Type B pancreatic cell (in vitro differentiated cells): ENCODE data around the gene ZNRF1. TPM values are rescaled to one million over a fixed set of nuclear protein-coding genes. Genes with fewer than 3 reads are reported as not detected.

ENCODE experiments used
- DNase-seq: peaks from one replicate; pipeline ENCODE4 v3.0.0; 2021; ENCODE audit warnings: mixed read lengths; ENCODE audit not compliant: unreplicated experiment; ENCODE audit errors: extremely low spot score
- H3K27ac Mint-ChIP-seq: 2 replicates; pipeline ENCODE4 v1.8.0; 2021; ENCODE audit warnings: mild to moderate bottlenecking, mixed read lengths
- H3K27me3 Mint-ChIP-seq: 2 replicates; pipeline ENCODE4 v1.8.0; 2021; ENCODE audit warnings: mixed read lengths
- H3K36me3 Mint-ChIP-seq: 2 replicates; pipeline ENCODE4 v1.8.0; 2021; ENCODE audit warnings: mixed read lengths
- H3K4me1 Mint-ChIP-seq: one replicate; pipeline ENCODE4 v1.8.0; 2021; ENCODE audit warnings: mixed read lengths; ENCODE audit not compliant: unreplicated experiment
- H3K4me3 Mint-ChIP-seq: 2 replicates; pipeline ENCODE4 v1.8.0; 2021; ENCODE audit warnings: mild to moderate bottlenecking, mixed read lengths
- H3K9me3 Mint-ChIP-seq: 2 replicates; pipeline ENCODE4 v1.8.0; 2021; ENCODE audit warnings: mixed read lengths
- total RNA-seq: library from RNA; stranded (reverse); gene quantifications from 2 replicates; pipeline ENCODE4 v1.2.1, GENCODE V29; 2021; ENCODE audit warnings: low replicate concordance
- TF ChIP-seq, protein P1 (sequence below): fragments of 200-600 bp; sonication (generic); conservative IDR thresholded peaks from 2 replicates; pipeline ENCODE4 v1.5.0; 2021; ENCODE audit warnings: antibody characterized with exemption, mild to moderate bottlenecking

ZNRF1 gene
- total RNA-seq, 1 donor from 2014 or later: 49.2 TPM

GRCh38 chr16:74991593-74992403, 7.0 kb upstream of the ZNRF1 start:
- Mint-ChIP-seq H3K27me3 (no peaks in the 10 kb centered on the region), H3K9me3 (no peaks in the 10 kb centered on the region), H3K4me1 (peaks cover 9% of the 10 kb centered on the region), H3K4me3 (peak overlapping the region; percentile 10), H3K27ac (peak overlapping the region; percentile 76), H3K36me3 (no peaks in the 10 kb centered on the region)
- TF ChIP-seq, protein P1, sequence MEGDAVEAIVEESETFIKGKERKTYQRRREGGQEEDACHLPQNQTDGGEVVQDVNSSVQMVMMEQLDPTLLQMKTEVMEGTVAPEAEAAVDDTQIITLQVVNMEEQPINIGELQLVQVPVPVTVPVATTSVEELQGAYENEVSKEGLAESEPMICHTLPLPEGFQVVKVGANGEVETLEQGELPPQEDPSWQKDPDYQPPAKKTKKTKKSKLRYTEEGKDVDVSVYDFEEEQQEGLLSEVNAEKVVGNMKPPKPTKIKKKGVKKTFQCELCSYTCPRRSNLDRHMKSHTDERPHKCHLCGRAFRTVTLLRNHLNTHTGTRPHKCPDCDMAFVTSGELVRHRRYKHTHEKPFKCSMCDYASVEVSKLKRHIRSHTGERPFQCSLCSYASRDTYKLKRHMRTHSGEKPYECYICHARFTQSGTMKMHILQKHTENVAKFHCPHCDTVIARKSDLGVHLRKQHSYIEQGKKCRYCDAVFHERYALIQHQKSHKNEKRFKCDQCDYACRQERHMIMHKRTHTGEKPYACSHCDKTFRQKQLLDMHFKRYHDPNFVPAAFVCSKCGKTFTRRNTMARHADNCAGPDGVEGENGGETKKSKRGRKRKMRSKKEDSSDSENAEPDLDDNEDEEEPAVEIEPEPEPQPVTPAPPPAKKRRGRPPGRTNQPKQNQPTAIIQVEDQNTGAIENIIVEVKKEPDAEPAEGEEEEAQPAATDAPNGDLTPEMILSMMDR: no peak
- DNase-seq: no peak

DNA sequence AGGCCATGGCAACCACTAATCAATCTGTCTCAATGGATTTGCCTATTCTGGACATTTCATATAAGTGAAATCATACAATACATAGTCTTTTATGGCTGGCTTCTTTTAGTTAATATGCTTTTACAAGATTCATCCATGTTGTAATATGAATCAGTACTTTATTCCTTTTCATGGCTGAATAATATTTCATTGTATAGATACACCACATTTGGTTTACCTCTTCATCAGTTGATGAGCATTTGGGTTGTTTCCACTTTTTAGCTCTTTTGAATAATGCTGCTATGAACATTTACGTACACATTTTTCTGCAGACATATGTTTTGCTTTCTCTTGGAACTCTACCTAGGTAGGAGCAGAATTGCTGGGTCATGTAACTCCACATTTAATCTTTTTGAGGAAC, 2.8 kb upstream of the ZNRF1 start:
- Mint-ChIP-seq H3K27me3 (no peaks in the 10 kb centered on the region), H3K4me3 (no peak overlapping the region), H3K36me3 (no peaks in the 10 kb centered on the region), H3K27ac (no peak overlapping the region), H3K4me1 (peaks cover 22% of the 10 kb centered on the region), H3K9me3 (no peaks in the 10 kb centered on the region)
- DNase-seq: no peak
- TF ChIP-seq, protein P1: no peak

GRCh38 chr16:74997042-74997491, 1.8 kb upstream of the ZNRF1 start:
- DNase-seq: no peak
- TF ChIP-seq, protein P1: no peak
- Mint-ChIP-seq H3K36me3 (no peaks in the 10 kb centered on the region), H3K4me3 (peak overlapping the region; percentile 23), H3K9me3 (no peaks in the 10 kb centered on the region), H3K27me3 (no peaks in the 10 kb centered on the region), H3K4me1 (peaks cover 25% of the 10 kb centered on the region), H3K27ac (peak overlapping the region; percentile 76)

- Mint-ChIP-seq H3K9me3 (no peaks in the 10 kb centered on the region), H3K27ac (no peak overlapping the region), H3K4me1 (peaks cover 39% of the 10 kb centered on the region), H3K4me3 (peak overlapping the region; percentile 82), H3K27me3 (no peaks in the 10 kb centered on the region), H3K36me3 (peaks cover 9% of the 10 kb centered on the region)
- TF ChIP-seq, protein P1: no peak
- DNase-seq: no peak
Observed at GRCh38 chr16:74999219-74999608, 390 bp downstream of the ZNRF1 start.

- Mint-ChIP-seq H3K4me1 (peaks cover 39% of the 10 kb centered on the region), H3K4me3 (peak overlapping the region; percentile 92), H3K36me3 (peaks cover 9% of the 10 kb centered on the region), H3K9me3 (no peaks in the 10 kb centered on the region), H3K27ac (peak overlapping the region; percentile 55), H3K27me3 (no peaks in the 10 kb centered on the region)
- TF ChIP-seq, protein P1: peak; percentile 32
- DNase-seq: peak; percentile 73
Observed at GRCh38 chr16:74999609-75000480, 1.0 kb downstream of the ZNRF1 start.
